H9 (cell line): ENCODE data around the gene DCLRE1A. TPM values are rescaled to one million over a fixed set of nuclear protein-coding genes. Genes with fewer than 3 reads are reported as not detected.

Experiments
- DNase-seq: peaks from one replicate; pipeline ENCODE4 v3.0.0-alpha.2; 2017
- H2AFZ ChIP-seq: one replicate; pipeline ENCODE4 v1.6.1; 2013; ENCODE audit warnings: mild to moderate bottlenecking, low read length, control low read depth, moderate library complexity
- H2AK5ac ChIP-seq: 2 replicates; pipeline ENCODE4 v1.6.1; 2013; ENCODE audit warnings: low read length, control low read depth, mixed read lengths; ENCODE audit not compliant: insufficient read length
- H2BK120ac ChIP-seq: one replicate; pipeline ENCODE4 v1.6.1; 2013; ENCODE audit warnings: low read depth, mild to moderate bottlenecking, low read length, control low read depth, inconsistent platforms; ENCODE audit not compliant: poor library complexity, severe bottlenecking
- H2BK12ac ChIP-seq: 2 replicates; pipeline ENCODE4 v1.6.1; 2013; ENCODE audit warnings: low read length, control low read depth, mixed read lengths, low read depth; ENCODE audit not compliant: insufficient read length
- H2BK15ac ChIP-seq: 2 replicates; pipeline ENCODE4 v1.6.1; 2013; ENCODE audit warnings: low read depth, low read length, control low read depth
- H2BK20ac ChIP-seq: one replicate; pipeline ENCODE4 v1.6.1; 2013; ENCODE audit warnings: low read depth, mild to moderate bottlenecking, low read length, control low read depth, inconsistent platforms; ENCODE audit not compliant: poor library complexity, severe bottlenecking
- H2BK5ac ChIP-seq: 2 replicates; pipeline ENCODE4 v1.6.1; 2013; ENCODE audit warnings: low read length, control low read depth, mixed read lengths; ENCODE audit not compliant: insufficient read length
- H3K14ac ChIP-seq: 2 replicates; pipeline ENCODE4 v1.6.1; 2013; ENCODE audit warnings: low read length, control low read depth; ENCODE audit not compliant: insufficient read depth
- H3K18ac ChIP-seq: 2 replicates; pipeline ENCODE4 v1.6.1; 2013; ENCODE audit warnings: low read depth, mild to moderate bottlenecking, mixed read lengths, low read length, control low read depth; ENCODE audit not compliant: insufficient read length
- H3K23ac ChIP-seq: 2 replicates; pipeline ENCODE4 v1.6.1; 2013; ENCODE audit warnings: low read length, control low read depth, mixed read lengths, low read depth; ENCODE audit not compliant: insufficient read length
- H3K23me2 ChIP-seq: 2 replicates; pipeline ENCODE4 v1.6.1; 2013; ENCODE audit warnings: low read depth, mild to moderate bottlenecking, mixed read lengths, low read length, control low read depth; ENCODE audit not compliant: insufficient read length, poor library complexity, severe bottlenecking
- H3K27ac ChIP-seq: 2 replicates; pipeline ENCODE4 v1.5.1; 2013; ENCODE audit warnings: low read length, control low read depth, mixed read lengths, low read depth; ENCODE audit not compliant: insufficient read length
- H3K27me3 ChIP-seq: 2 replicates; pipeline ENCODE4 v1.6.1; 2013; ENCODE audit warnings: low read length, control low read depth, inconsistent platforms; ENCODE audit not compliant: insufficient read depth
- H3K4ac ChIP-seq: 2 replicates; pipeline ENCODE4 v1.6.1; 2013; ENCODE audit warnings: low read depth, mild to moderate bottlenecking, control low read depth, inconsistent platforms, low read length, moderate library complexity
- H3K4me1 ChIP-seq: 2 replicates; pipeline ENCODE4 v1.6.1; 2013; ENCODE audit warnings: low read length, control low read depth, inconsistent platforms; ENCODE audit not compliant: insufficient read depth
- H3K4me2 ChIP-seq: 2 replicates; pipeline ENCODE4 v1.6.1; 2013; ENCODE audit warnings: low read length, control low read depth, mixed read lengths; ENCODE audit not compliant: insufficient read length, insufficient read depth
- H3K56ac ChIP-seq: 2 replicates; pipeline ENCODE4 v1.6.1; 2013; ENCODE audit warnings: low read depth, mild to moderate bottlenecking, mixed read lengths, low read length, control low read depth; ENCODE audit not compliant: insufficient read length
- H3K79me1 ChIP-seq: 2 replicates; pipeline ENCODE4 v1.6.1; 2013; ENCODE audit warnings: low read depth, mild to moderate bottlenecking, moderate library complexity, low read length, control low read depth, inconsistent platforms; ENCODE audit not compliant: insufficient read depth, poor library complexity, severe bottlenecking
- H3K79me2 ChIP-seq: 2 replicates; pipeline ENCODE4 v1.6.1; 2013; ENCODE audit warnings: low read length, control low read depth, inconsistent platforms; ENCODE audit not compliant: insufficient read depth
- H3K9ac ChIP-seq: 2 replicates; pipeline ENCODE4 v1.6.1; 2013; ENCODE audit warnings: low read length, control low read depth, mixed read lengths; ENCODE audit not compliant: insufficient read length; ENCODE audit errors: extremely low read depth
- H3K9me3 ChIP-seq: one replicate; pipeline ENCODE4 v1.6.1; 2013; ENCODE audit warnings: low read depth, low read length, inconsistent platforms; ENCODE audit not compliant: control insufficient read depth
- H3T11ph ChIP-seq: one replicate; pipeline ENCODE4 v1.6.1; 2013; ENCODE audit warnings: mild to moderate bottlenecking, low read length, control low read depth, inconsistent platforms
- H4K20me1 ChIP-seq: one replicate; pipeline ENCODE4 v1.6.1; 2013; ENCODE audit not compliant: control insufficient read depth, insufficient read length, insufficient read depth
- H4K5ac ChIP-seq: 2 replicates; pipeline ENCODE4 v1.6.1; 2013; ENCODE audit warnings: low read depth, mild to moderate bottlenecking, mixed read lengths, low read length, control low read depth; ENCODE audit not compliant: insufficient read length
- H4K8ac ChIP-seq: replicated peaks from 2 replicates; pipeline ENCODE4 v1.6.1; 2013; ENCODE audit warnings: low read length, control low read depth, mixed read lengths, low read depth; ENCODE audit not compliant: insufficient read length
- H4K91ac ChIP-seq: 2 replicates; pipeline ENCODE4 v1.6.1; 2013; ENCODE audit warnings: low read depth, mild to moderate bottlenecking, moderate library complexity, mixed read lengths, low read length, control low read depth; ENCODE audit not compliant: insufficient read length
- H3K27ac Mint-ChIP-seq, 3 experiments: 2 replicates in 2 of 3; 3 replicates in 1 of 3; pipeline ENCODE4 v1.8.0; 2020 to 2021; ENCODE audit warnings: mixed read lengths in 3 of 3, mild to moderate bottlenecking in 1 of 3, moderate library complexity in 1 of 3
- H3K27me3 Mint-ChIP-seq: 2 replicates; pipeline ENCODE4 v1.8.0; 2021; ENCODE audit warnings: low read depth, mild to moderate bottlenecking, moderate library complexity, mixed read lengths
- H3K36me3 Mint-ChIP-seq, 3 experiments: 2 replicates in 2 of 3; 3 replicates in 1 of 3; pipeline ENCODE4 v1.8.0; 2020 to 2021; ENCODE audit warnings: low read depth in 3 of 3, mixed read lengths in 3 of 3; ENCODE audit not compliant: insufficient read depth in 1 of 3
- H3K4me1 Mint-ChIP-seq, 2 experiments: 2 replicates each; pipeline ENCODE4 v1.8.0; 2020; ENCODE audit warnings: mixed read lengths in 2 of 2
- H3K4me3 Mint-ChIP-seq, 2 experiments: 2 replicates in 1 of 2; 3 replicates in 1 of 2; pipeline ENCODE4 v1.8.0; 2020 to 2021; ENCODE audit warnings: mild to moderate bottlenecking in 2 of 2, mixed read lengths in 2 of 2, moderate library complexity in 1 of 2
- H3K9me3 Mint-ChIP-seq, 2 experiments: 2 replicates in 1 of 2; 3 replicates in 1 of 2; pipeline ENCODE4 v1.8.0; 2020; ENCODE audit warnings: mild to moderate bottlenecking in 2 of 2, mixed read lengths in 2 of 2, moderate library complexity in 1 of 2
- WGBS: extraction: QIAGEN DNeasy Blood & Tissue Kit; methylation state at CpG from one replicate; pipeline ENCODE4 v1.1.7; 2013; ENCODE audit warnings: missing lambda C conversion rate, low lambda C conversion rate, mixed read lengths; ENCODE audit not compliant: insufficient read length; ENCODE audit errors: extremely low coverage; 5-methylcytosine and 5-hydroxymethylcytosine counted together
- total RNA-seq: library from RNA; stranded (reverse); gene quantifications from 2 replicates; pipeline ENCODE4 v1.2.1, GENCODE V29; 2021
- TF ChIP-seq, protein P1 (sequence below): fragments of 200-600 bp; sonication (generic); conservative IDR thresholded peaks from 3 replicates; pipeline ENCODE4 v1.8.0; 2021; ENCODE audit warnings: antibody characterized with exemption, mild to moderate bottlenecking

DCLRE1A gene
- total RNA-seq, 1 experiment from 2014 or later: 9.9 TPM

DNA sequence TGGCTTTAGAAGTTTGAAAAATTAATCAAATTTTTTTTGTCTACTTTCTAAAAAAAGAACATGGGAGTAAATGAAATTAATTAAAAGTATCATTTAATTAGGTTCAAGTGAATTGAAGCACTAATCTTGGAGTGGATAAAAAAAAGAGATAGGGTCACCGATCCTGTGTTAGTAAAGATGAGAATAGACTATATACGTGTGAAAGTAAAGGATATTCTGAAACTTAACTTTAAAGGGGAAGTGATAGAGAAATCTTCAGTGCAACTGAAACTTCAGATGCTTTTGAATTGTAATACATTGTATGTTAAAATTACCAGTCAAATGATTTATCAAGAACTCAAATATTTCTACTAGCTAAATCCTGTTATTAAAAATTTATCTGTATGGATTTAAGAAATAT is 5.4 kb upstream of the DCLRE1A start:
- H3K23ac ChIP-seq: no peak overlapping the region
- H4K5ac ChIP-seq: no peak overlapping the region
- H2BK15ac ChIP-seq: no peak overlapping the region
- Mint-ChIP-seq H3K9me3 (no peaks in the 10 kb centered on the region), H3K27ac (no peak overlapping the region), H3K36me3 (peaks cover 24 to 51% (median 42%) of the 10 kb centered on the region in 3 experiments), H3K27me3 (no peaks in the 10 kb centered on the region), H3K4me1 (peaks cover 11 to 14% of the 10 kb centered on the region in 2 experiments), H3K4me3 (no peak overlapping the region)
- no peak overlapping the region for H4K8ac ChIP-seq
- no peaks in the 10 kb centered on the region for H3K4me1 ChIP-seq
- H2BK12ac ChIP-seq: no peak overlapping the region
- H2BK5ac ChIP-seq: no peak overlapping the region
- H3K9ac ChIP-seq: no peak overlapping the region
- H2BK120ac ChIP-seq: no peak overlapping the region
- no peaks in the 10 kb centered on the region for H4K20me1 ChIP-seq
- H3T11ph ChIP-seq: no peak overlapping the region
- TF ChIP-seq, protein P1, sequence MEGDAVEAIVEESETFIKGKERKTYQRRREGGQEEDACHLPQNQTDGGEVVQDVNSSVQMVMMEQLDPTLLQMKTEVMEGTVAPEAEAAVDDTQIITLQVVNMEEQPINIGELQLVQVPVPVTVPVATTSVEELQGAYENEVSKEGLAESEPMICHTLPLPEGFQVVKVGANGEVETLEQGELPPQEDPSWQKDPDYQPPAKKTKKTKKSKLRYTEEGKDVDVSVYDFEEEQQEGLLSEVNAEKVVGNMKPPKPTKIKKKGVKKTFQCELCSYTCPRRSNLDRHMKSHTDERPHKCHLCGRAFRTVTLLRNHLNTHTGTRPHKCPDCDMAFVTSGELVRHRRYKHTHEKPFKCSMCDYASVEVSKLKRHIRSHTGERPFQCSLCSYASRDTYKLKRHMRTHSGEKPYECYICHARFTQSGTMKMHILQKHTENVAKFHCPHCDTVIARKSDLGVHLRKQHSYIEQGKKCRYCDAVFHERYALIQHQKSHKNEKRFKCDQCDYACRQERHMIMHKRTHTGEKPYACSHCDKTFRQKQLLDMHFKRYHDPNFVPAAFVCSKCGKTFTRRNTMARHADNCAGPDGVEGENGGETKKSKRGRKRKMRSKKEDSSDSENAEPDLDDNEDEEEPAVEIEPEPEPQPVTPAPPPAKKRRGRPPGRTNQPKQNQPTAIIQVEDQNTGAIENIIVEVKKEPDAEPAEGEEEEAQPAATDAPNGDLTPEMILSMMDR: no peak
- H3K56ac ChIP-seq: no peak overlapping the region
- no peak overlapping the region for H4K91ac ChIP-seq
- no peak overlapping the region for H2AFZ ChIP-seq
- no peak for DNase-seq
- no peak overlapping the region for H3K18ac ChIP-seq
- peaks cover 9% of the 10 kb centered on the region; the same call in 1 of the 2 replicates for H3K79me2 ChIP-seq
- no peak overlapping the region for H3K4ac ChIP-seq
- no CpG with 5 or more reads among the region's 2 CpGs for WGBS
- no peak overlapping the region for H3K27ac ChIP-seq
- H3K23me2 ChIP-seq: peaks cover 12% of the 10 kb centered on the region
- H3K14ac ChIP-seq: no peak overlapping the region
- no peaks in the 10 kb centered on the region for H3K9me3 ChIP-seq
- H3K4me2 ChIP-seq: no peak overlapping the region
- no peak overlapping the region for H2BK20ac ChIP-seq
- no peak overlapping the region for H2AK5ac ChIP-seq
- H3K27me3 ChIP-seq: no peaks in the 10 kb centered on the region
- no peaks in the 10 kb centered on the region for H3K79me1 ChIP-seq
